ENCODE data around the gene DOC2B. TPM values are rescaled to one million over a fixed set of nuclear protein-coding genes. Genes with fewer than 3 reads are reported as not detected.

Gene DOC2B
- total RNA-seq, 1 experiment from 2014 or later, result 15.2 TPM

DNA sequence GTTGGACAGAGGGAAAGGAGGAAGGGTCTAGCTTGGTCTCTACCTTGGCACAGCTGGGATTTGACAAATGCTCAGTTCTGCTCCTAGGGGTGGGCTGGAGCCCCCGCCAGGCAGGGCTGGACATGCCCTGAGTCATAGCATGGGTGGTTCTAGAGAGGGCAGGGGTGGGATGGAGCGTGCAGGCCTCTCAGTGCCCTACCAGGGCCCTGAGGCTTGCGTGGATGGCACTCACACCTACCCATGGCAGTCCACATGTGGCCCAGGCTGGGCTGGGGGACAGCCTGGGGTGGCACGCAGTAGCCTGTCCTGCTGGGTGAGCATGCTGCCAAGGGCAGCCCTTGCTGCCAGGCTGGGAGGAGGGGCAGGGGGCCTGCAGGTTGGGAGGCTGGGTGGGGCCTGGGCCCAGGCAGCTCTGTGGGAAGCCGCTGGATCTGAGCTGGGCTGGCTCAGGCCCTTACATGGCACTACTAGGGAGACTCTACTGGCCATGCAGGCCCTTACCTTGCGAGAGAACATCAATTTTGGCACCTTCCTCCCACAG, 11.2 kb downstream of the DOC2B start:
- Histone ChIP-seq H3K36me3 (ENCODE audit: control insufficient read depth in 1 of 2, insufficient read depth in 2 of 2, low read length in 2 of 2) (no peaks in the 10 kb centered on the region), H3K27ac (ENCODE audit: low read depth, low read length) (no peak overlapping the region), H3K4me3 (replicated peaks in 1 of 2; ENCODE audit: low read depth in 1 of 2, low read length in 2 of 2) (no peak overlapping the region), H3K9ac (ENCODE audit: low read length) (no peak overlapping the region), H3K9me2 (ENCODE audit: insufficient read depth) (no peaks in the 10 kb centered on the region), H3K27me3 (ENCODE audit: insufficient read depth, low read length) (no peaks in the 10 kb centered on the region), H3K4me2 (ENCODE audit: low read length) (no peak overlapping the region), H2AFZ (ENCODE audit: low read depth, low read length, poor library complexity, severe bottlenecking) (no peak overlapping the region), H3K4me1 (ENCODE audit: control insufficient read depth in 1 of 2, insufficient read depth in 2 of 2, low read length in 2 of 2) (no peaks in the 10 kb centered on the region), H3K79me2 (ENCODE audit: insufficient read depth, low read length) (peaks cover 6% of the 10 kb centered on the region; the same call in 1 of the 2 replicates), H3K9me3 (ENCODE audit: control insufficient read depth in 1 of 2, insufficient read depth in 1 of 2, low read depth in 1 of 2, low read length in 2 of 2) (no peaks in the 10 kb centered on the region), H4K20me1 (ENCODE audit: insufficient read depth) (no peaks in the 10 kb centered on the region)
- no TSS peak for BruUV-seq (replicated peaks)
- no peak for ATAC-seq
- TF ChIP-seq EZH2 (IDR thresholded peaks at IDR 0.05) (no peak), FOSL1 (IDR thresholded peaks at IDR 0.05; ENCODE audit: low read depth) (no peak), ATF3 (IDR thresholded peaks at IDR 0.05) (no peak), SIN3A (IDR thresholded peaks at IDR 0.05; ENCODE audit: low read depth) (no peak), EGR1 (IDR thresholded peaks at IDR 0.05; ENCODE audit: low read depth) (no peak), SP1 (IDR thresholded peaks at IDR 0.05; ENCODE audit: low read depth) (no peak), CEBPB (IDR thresholded peaks at IDR 0.05; ENCODE audit: low read depth) (no peak), ZNF274 (IDR thresholded peaks at IDR 0.05; ENCODE audit: low read depth, low read length) (no peak), EZH2phosphoT487 (IDR thresholded peaks at IDR 0.05; ENCODE audit: borderline replicate concordance) (no peak), CTCF (IDR thresholded peaks at IDR 0.05 in 2 of 3, conservative IDR thresholded peaks at IDR 0.05 in 1 of 3; ENCODE audit: borderline replicate concordance in 1 of 3, insufficient read depth in 1 of 3, low read depth in 2 of 3, low read length in 2 of 3) (no peak), RAD21 (IDR thresholded peaks at IDR 0.05; ENCODE audit: low read depth) (no peak), ZFX (IDR thresholded peaks at IDR 0.05) (no peak), TCF7L2 (IDR thresholded peaks at IDR 0.05; ENCODE audit: borderline replicate concordance, extremely low read depth, insufficient read depth, insufficient read length) (no peak), YY1 (IDR thresholded peaks at IDR 0.05; ENCODE audit: extremely low read depth, insufficient replicate concordance, low read depth, low read length) (no peak), REST (IDR thresholded peaks at IDR 0.05; ENCODE audit: low read depth) (no peak), ELF1 (IDR thresholded peaks at IDR 0.05; ENCODE audit: borderline replicate concordance, low read depth) (no peak), POLR2A (IDR thresholded peaks at IDR 0.05; ENCODE audit: borderline replicate concordance, extremely low read depth, insufficient read depth, insufficient read length) (no peak), JUND (IDR thresholded peaks at IDR 0.05) (no peak)
- TF ChIP-seq, protein P1, sequence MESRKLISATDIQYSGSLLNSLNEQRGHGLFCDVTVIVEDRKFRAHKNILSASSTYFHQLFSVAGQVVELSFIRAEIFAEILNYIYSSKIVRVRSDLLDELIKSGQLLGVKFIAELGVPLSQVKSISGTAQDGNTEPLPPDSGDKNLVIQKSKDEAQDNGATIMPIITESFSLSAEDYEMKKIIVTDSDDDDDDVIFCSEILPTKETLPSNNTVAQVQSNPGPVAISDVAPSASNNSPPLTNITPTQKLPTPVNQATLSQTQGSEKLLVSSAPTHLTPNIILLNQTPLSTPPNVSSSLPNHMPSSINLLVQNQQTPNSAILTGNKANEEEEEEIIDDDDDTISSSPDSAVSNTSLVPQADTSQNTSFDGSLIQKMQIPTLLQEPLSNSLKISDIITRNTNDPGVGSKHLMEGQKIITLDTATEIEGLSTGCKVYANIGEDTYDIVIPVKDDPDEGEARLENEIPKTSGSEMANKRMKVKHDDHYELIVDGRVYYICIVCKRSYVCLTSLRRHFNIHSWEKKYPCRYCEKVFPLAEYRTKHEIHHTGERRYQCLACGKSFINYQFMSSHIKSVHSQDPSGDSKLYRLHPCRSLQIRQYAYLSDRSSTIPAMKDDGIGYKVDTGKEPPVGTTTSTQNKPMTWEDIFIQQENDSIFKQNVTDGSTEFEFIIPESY (IDR thresholded peaks at IDR 0.05; ENCODE audit: extremely low read depth, insufficient replicate concordance, low read length), result no peak
- ChIA-PET CTCF (no interaction called here), RAD21 (ENCODE audit: low non-redundant PET in 1 of 2, low total read pairs in 2 of 2, uncharacterized antibody in 2 of 2, unreplicated experiment in 2 of 2) (no interaction called here), POLR2A (no interaction called here)
- intact Hi-C loops (cut with micrococcal nuclease), result no loop called here
- no peak for DNase-seq (ENCODE audit: low read depth, low spot score)

Measured in HCT116 (cell line).